HCT116 (cell line): ENCODE data around the gene GATAD2B.

Experiments
- ATF3 ChIP-seq: IDR thresholded peaks from 2 replicates; pipeline ENCODE4 v1.6.1; 2012
- CEBPB ChIP-seq: IDR thresholded peaks from 2 replicates; pipeline ENCODE4 v1.6.1; 2012; ENCODE audit warnings: low read depth
- CTCF ChIP-seq, 3 experiments: fragments of 200-600 bp in 1 of 3; sonication (generic) in 1 of 3; IDR thresholded peaks in 2 of 3; conservative IDR thresholded peaks in 1 of 3; 2 replicates each; pipeline ENCODE4 v1.5.1; 2012 to 2017; ENCODE audit warnings: low read depth in 2 of 3, low read length in 2 of 3, antibody characterized with exemption in 1 of 3, borderline replicate concordance in 1 of 3, control low read depth in 1 of 3, mild to moderate bottlenecking in 1 of 3, mixed read lengths in 1 of 3, mixed run types in 1 of 3, moderate library complexity in 1 of 3; ENCODE audit not compliant: insufficient read depth in 1 of 3
- EZH2 ChIP-seq: fragments of 200-600 bp; sonication (generic); IDR thresholded peaks from 2 replicates; pipeline ENCODE4 v1.6.1; 2017; ENCODE audit warnings: antibody characterized with exemption, mixed run types
- EZH2phosphoT487 ChIP-seq: fragments of 200-600 bp; IDR thresholded peaks from 2 replicates; pipeline ENCODE4 v1.6.1; 2018; ENCODE audit warnings: antibody characterized with exemption, borderline replicate concordance
- MAX ChIP-seq: IDR thresholded peaks from 2 replicates; pipeline ENCODE4 v1.6.1; 2012
- POLR2A ChIP-seq: IDR thresholded peaks from 2 replicates; pipeline ENCODE4 v1.7.0; 2011; ENCODE audit warnings: borderline replicate concordance; ENCODE audit not compliant: insufficient read depth, insufficient read length; ENCODE audit errors: extremely low read depth
- POLR2AphosphoS5 ChIP-seq: IDR thresholded peaks from 2 replicates; pipeline ENCODE4 v1.6.1; 2011; ENCODE audit warnings: mild to moderate bottlenecking, low read depth, low read length, moderate library complexity
- SIN3A ChIP-seq: IDR thresholded peaks from 2 replicates; pipeline ENCODE4 v1.6.1; 2012; ENCODE audit warnings: low read depth
- ZBTB33 ChIP-seq: IDR thresholded peaks from 2 replicates; pipeline ENCODE4 v1.6.1; 2011; ENCODE audit warnings: mild to moderate bottlenecking, low read length, moderate library complexity; ENCODE audit not compliant: insufficient replicate concordance; ENCODE audit errors: extremely low read depth

- no peak for TF ChIP-seq POLR2A
- TF ChIP-seq ATF3, result no peak
- no peak for TF ChIP-seq EZH2
- TF ChIP-seq MAX, result no peak
- no peak for TF ChIP-seq CTCF (IDR thresholded peaks at IDR 0.05 in 2 of 3, conservative IDR thresholded peaks at IDR 0.05 in 1 of 3; ENCODE audit: borderline replicate concordance in 1 of 3, insufficient read depth in 1 of 3, low read depth in 2 of 3, low read length in 2 of 3)
- TF ChIP-seq POLR2AphosphoS5, result no peak
- no peak for TF ChIP-seq EZH2phosphoT487
- no peak for TF ChIP-seq ZBTB33
- no peak for TF ChIP-seq CEBPB
- TF ChIP-seq SIN3A, result no peak
These were observed 6.1 kb upstream of the GATAD2B start for GRCh38 chr1:153928791-153929341.
